Right ventricle myocardium superior (tissue), 1 donor: Measurements from ENCODE around the gene MGRN1. TPM values are rescaled to one million over a fixed set of nuclear protein-coding genes. Genes with fewer than 3 reads are reported as not detected.
A peak's percentile ranks its signal among the peaks of the same experiment; 100 is the strongest.
"Not testable (repeated sequence)": the region's sequence is repeated elsewhere in the genome, so short reads cannot be mapped to it uniquely, and the experiment has no call there.

Experiments
- ATAC-seq: fragments of 200-7000 bp; cut with Tn5 transposase; one replicate; pipeline ENCODE4 v1.9.1; 2020; ENCODE audit warnings: mild to moderate bottlenecking; ENCODE audit not compliant: poor library complexity
- DNase-seq: peaks from one replicate; pipeline ENCODE4 v3.0.0-alpha.2; 2020
- intact Hi-C: fragments of 100-400 bp; cut with DNase I; formaldehyde crosslinking; loops from one replicate; pipeline ENCODE4 v1.11.2; 2022
- total RNA-seq: library from RNA; stranded (reverse); fragmentation: NEBNext Ultra II Directional; extraction: Animal tissue kit (Norgen Biotek cat#: 25700); gene quantifications from one replicate; pipeline ENCODE4 v1.2.1, GENCODE V29; 2021
- donor health status: DM: no; HTN: yes; CAD: no; lungs with severe emphysema.

The MGRN1 gene
- total RNA-seq, 1 donor from 2014 or later: 27.9 TPM

- no peak for DNase-seq
- no peak for ATAC-seq
- intact Hi-C loops: no loop called here
Observed at GRCh38 chr16:4646773-4647643, 22.4 kb downstream of the MGRN1 start.

DNA sequence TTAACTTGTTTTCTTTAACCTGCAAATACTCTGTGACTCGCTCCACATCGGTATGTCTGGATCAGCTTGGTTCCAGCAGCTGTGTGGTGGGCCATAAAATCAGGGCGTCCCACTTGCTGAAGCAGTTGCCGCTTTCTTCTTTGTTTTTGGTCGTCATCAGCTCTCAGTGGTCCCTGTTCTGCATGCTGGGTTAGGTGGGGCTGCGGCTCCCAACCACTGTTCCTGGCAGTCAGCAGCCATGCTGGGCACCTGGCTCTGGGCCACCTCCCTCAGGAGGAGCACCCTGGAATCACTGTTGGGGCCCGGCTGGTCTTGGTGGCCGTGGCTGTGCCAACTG lies 23.0 kb downstream of the MGRN1 start:
- ATAC-seq (no peak), DNase-seq (no peak)
- intact Hi-C loops: no loop called here

GRCh38 chr16:4648917-4649316 lies 24.3 kb downstream of the MGRN1 start:
- no peak for DNase-seq
- intact Hi-C loops: no loop called here
- peak; percentile 26 for ATAC-seq

DNA sequence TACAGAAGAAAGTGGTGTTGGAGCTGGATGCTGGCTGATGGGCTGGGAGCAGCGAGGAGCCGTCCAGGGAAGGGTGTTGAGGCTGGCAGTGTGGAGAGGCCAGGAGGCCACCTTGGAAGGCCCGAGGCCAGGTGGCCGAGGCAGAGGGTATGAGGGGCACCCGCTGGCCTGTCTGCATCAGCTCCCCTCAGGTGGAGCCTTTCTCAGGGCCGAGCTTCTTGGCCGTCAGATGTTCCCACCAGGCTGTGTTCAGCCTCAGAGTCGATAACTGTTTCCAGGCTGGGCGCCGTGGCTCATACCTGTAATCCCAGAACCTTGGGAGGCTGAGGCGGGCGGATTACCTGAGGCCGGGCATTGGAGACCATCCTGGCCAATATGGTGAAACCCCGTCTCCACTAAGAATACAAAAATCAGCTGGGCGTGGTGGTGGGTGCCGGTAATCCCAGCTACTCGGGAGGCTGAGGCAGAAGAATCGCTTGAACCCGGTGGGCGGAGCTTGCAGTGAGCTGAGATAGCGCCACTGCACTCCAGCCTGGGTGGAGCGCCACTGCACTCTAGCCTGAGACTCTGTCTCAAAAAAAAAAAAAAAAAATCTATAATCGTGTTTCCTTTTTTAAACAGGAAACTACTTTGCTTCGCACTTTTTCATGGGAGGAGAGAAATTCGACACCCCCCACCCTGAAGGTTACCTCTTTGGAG lies 25.3 kb downstream of the MGRN1 start:
- intact Hi-C loops: no loop called here
- DNase-seq (no peak), ATAC-seq (no peak)

GRCh38 chr16:4650443-4651074 lies 25.9 kb downstream of the MGRN1 start:
- DNase-seq (peak; percentile 75), ATAC-seq (peak; percentile 43)

GRCh38 chr16:4651827-4652226 lies 27.2 kb downstream of the MGRN1 start:
- intact Hi-C loops: no loop called here
- ATAC-seq (no peak), DNase-seq (no peak)

More at GRCh38 chr16:4650443-4651074, 25.9 kb downstream of the MGRN1 start:
- intact Hi-C loops: not testable (repeated sequence)

- DNase-seq (no peak), ATAC-seq (no peak)
- intact Hi-C loops: no loop called here
Observed at GRCh38 chr16:4652561-4652960, 27.9 kb downstream of the MGRN1 start.

- no peak for DNase-seq
- intact Hi-C loops: no loop called here
- ATAC-seq: peak; percentile 16
Observed at GRCh38 chr16:4654011-4654963, 29.7 kb downstream of the MGRN1 start.

DNA sequence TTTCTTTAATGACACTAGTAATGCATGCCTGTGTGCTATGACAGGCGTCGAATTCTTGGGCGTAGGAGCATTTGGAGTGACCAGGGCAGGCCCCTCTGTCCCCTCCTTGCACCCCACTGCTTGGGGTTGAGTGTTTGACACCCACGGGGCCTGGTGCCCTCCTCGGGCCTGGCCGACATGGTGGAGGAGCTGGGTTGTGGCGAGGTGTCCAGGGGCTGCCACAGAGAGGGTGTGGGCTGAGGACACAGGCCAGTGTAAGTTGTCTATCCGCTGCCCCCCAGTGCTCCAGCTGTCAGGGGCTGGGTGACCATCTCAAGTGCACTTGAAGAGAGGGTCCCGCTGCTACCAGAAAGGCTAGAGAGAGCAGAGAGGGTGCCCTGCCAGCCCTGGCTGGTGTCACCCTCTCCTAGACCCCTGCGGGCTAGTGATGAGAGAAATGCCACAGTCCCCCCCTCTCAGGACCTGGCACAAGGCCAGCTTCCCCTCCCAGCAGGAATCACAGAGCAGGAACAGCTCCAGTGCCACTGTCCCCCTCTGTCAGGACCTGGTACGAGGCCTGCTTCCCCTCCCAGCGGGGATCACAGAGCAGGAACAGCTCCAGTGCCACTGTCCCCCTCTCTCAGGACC lies 30.5 kb downstream of the MGRN1 start:
- ATAC-seq (no peak), DNase-seq (no peak)
- intact Hi-C loops: no loop called here

DNA sequence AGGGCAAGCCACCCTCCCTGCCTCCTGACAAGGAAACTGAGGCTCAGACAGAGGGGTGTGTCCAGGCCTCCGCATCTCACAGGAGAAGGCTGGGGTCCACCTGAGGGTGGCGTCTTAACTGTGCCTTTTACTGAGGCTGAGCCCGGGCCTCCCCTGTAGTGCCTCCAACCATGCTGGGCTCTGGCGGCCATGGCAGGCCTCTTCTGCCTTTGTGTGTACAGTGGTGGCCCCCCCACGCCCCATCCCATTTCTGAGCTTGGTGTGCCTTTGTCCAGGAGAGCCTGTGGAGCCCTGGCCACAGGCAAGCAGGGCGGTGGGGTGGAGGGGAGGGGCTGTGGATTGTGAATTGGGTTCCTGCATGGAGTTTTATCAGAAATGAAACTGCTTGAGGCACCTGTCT lies 31.2 kb downstream of the MGRN1 start:
- no peak for ATAC-seq
- DNase-seq: no peak
- intact Hi-C loops: no loop called here

- DNase-seq (no peak), ATAC-seq (no peak)
- intact Hi-C loops: no loop called here
Observed at GRCh38 chr16:4656221-4656620, 31.6 kb downstream of the MGRN1 start.

DNA sequence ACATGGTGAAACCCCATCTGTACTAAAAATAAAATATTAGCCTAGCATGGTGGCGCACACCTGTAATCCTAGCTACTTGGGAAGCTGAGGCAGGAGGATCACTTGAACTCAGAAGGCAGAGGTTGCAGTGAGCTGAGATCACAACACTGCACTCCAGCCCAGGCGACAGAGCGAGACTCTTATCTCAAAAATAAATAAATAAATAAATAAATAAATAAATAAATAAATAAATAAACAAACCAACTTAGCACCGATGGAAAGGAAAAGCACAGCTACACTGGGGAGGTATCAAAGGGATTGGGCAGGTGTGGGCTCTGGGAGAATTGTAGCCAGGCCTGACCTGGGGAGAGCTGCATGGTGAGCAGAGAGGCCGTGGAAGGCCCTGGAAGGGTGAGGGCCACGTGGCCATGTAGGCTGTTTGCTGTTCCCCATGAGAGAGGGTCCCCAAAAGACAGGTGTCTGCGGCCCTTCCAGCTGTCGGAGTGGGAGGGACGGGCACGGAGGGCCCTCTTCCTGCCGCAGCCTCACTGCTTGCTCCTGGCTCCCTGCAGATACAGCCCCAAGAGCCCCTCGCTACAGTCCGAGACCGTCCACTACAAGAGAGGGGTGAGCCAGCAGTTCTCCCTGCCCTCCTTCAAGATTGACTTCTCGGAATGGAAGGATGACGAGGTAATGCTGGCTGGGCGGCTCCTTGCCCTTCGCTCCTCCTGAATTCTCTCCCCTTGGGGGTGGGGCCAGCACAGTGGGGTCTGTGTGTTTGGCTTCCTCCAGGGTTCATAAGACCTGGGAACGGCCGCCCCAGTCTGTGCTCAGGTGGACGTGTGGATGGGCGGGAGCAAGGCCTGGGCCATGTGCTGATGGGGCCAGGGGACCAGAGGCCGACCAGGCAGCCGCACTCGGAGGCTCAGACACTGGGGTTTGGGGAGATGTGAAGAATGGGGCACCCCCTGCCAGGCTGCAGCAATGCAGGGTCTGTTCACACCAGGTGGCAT lies 32.4 kb downstream of the MGRN1 start:
- ATAC-seq (no peak), DNase-seq (no peak)
- intact Hi-C loops: no loop called here

- intact Hi-C loops: no loop called here
- DNase-seq (no peak), ATAC-seq (no peak)
Observed at GRCh38 chr16:4659363-4660353, 35.0 kb downstream of the MGRN1 start.

- intact Hi-C loops: no loop called here
- ATAC-seq (peak; percentile 13), DNase-seq (peak; percentile 70)
Observed at GRCh38 chr16:4660454-4661007, 35.9 kb downstream of the MGRN1 start.

- DNase-seq (no peak), ATAC-seq (no peak)
- intact Hi-C loops: no loop called here
Observed at GRCh38 chr16:4661661-4662060, 37.0 kb downstream of the MGRN1 start.

DNA sequence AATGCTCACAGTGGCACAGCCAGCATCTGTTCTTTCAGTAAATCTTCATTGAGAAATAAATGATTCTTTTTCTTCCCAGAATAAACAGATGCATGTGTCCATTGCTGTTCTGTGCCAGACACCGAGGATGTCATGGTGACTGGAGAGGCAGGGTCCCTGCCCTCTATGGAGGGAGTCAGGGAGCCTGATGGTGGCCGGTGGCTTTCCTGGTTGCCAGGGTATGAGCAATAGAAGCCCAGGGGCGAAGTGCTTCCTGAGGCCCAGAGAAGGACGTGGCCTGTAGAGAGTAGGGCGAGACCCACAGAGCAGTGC lies 38.8 kb downstream of the MGRN1 start:
- DNase-seq (no peak), ATAC-seq (no peak)
- intact Hi-C loops: no loop called here
